Activated CD4-positive, alpha-beta T cell treated with anti-CD3 and anti-CD28 coated beads, Interleukin-2, amount 50 U/mL, for 1 hour (primary cell): ENCODE data around the gene FOXO6.
"Not testable (repeated sequence)": the region's sequence is repeated elsewhere in the genome, so short reads cannot be mapped to it uniquely, and the experiment has no call there.

ENCODE experiments used
- DNase-seq: peaks from one replicate; pipeline ENCODE4 v3.0.0-alpha.2; 2020

FOXO6 gene

GRCh38 chr1:41329662-41330587 is 31.3 kb upstream of the FOXO6 start:
- DNase-seq = no peak

- DNase-seq = no peak
Measured at GRCh38 chr1:41330588-41331545, 30.4 kb upstream of the FOXO6 start.

DNA sequence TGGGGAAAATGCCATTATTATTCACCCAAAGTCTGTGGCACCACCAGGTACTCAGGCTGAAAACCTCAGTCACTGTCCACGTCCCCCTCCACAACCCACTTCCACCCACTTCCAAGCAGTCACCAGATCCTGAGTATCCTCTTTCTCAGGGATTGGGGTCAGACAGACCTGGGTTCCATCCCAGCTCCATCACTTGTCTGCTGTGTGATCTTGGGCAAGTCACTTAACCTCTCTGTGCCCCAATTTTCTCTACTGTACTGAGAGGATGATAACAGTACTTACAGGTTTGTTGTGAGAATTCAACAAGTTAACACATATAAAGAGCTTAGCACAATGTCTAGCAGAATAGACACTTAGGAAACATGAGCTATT is 29.7 kb upstream of the FOXO6 start:
- no peak for DNase-seq

GRCh38 chr1:41332161-41332560 is 29.1 kb upstream of the FOXO6 start:
- DNase-seq = not testable (repeated sequence)

DNA sequence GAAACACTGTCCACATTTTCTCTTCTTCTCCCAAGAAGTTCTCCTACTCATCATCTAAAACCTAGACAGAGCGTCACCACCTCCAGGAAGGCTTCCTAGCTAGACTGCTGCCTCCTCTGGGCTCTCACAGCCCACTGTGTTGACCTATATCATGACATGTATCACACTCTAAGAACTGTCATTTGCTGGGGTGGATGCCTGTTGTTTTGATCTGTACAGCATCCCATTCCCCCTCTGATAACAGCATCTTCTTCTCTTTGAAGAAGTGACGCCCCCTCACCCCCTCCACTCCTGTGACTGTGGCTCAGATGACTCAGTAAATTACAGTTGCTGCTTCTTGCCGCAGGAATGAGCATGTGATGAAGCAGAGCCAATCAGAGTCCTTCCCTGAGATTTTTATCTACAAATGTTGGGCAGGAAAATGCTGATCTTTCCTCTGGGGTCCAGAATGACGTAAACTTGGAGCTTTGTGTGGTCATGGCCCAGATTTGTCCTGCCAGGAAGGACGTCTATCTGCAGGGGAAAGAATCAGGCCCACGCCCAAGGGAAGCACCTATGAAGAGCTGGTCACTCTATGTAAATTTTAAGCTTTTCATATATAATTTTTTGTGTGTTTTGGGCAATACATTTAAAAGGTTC is 28.0 kb upstream of the FOXO6 start:
- DNase-seq = no peak

GRCh38 chr1:41338820-41339219 is 22.4 kb upstream of the FOXO6 start:
- DNase-seq = no peak

GRCh38 chr1:41340655-41341364 is 20.4 kb upstream of the FOXO6 start:
- DNase-seq = no peak

- no peak for DNase-seq
Measured at GRCh38 chr1:41341365-41341683, 19.9 kb upstream of the FOXO6 start.

GRCh38 chr1:41341772-41342562 is 19.3 kb upstream of the FOXO6 start:
- no peak for DNase-seq

- no peak for DNase-seq
Measured at GRCh38 chr1:41342774-41343355, 18.4 kb upstream of the FOXO6 start.

DNA sequence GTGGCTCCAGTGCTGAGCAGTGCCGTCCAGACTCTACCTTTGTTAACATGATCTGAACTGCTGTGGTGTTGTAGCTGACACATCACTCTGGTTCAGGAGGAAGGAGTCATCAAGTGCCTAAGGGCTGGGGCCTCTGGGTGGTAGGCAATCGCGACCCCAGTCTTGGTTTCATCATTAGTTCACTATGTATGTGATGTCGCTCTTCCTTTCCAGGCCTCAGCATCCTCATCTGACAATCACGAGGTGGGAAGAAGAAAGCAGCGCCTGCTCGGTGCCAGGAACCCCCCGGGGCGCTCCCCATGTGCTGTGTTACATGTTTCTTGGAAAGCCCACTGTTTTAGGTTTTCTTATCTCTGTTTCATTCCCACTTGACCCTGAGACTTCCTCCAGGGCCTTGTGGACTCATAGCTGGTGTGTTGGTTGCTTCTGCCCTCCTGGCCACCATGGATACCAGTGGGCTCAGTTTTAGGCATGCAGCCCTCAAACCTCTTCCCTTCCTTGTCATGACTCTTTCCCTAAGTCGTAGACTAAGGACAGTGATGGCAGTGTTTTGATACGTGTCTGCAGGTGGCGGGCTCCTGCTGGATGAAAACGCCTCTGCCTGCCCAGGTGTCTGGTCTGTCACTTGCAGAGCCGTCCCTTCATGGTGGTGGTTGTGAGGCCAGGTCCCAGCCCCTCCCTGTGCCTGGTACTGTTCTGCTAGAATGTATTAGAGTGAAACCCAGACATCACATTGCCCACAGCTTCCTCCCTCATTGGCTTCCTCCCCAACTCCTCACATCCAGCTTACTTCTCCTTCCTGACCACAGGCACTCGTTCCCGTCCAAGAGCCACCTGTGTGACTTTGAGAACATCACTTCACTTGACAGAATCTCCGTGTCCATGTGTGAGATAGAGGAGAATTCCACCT is 17.2 kb upstream of the FOXO6 start:
- DNase-seq = no peak

GRCh38 chr1:41344708-41345159 is 16.5 kb upstream of the FOXO6 start:
- no peak for DNase-seq

GRCh38 chr1:41345434-41346075 is 15.7 kb upstream of the FOXO6 start:
- DNase-seq = no peak

DNA sequence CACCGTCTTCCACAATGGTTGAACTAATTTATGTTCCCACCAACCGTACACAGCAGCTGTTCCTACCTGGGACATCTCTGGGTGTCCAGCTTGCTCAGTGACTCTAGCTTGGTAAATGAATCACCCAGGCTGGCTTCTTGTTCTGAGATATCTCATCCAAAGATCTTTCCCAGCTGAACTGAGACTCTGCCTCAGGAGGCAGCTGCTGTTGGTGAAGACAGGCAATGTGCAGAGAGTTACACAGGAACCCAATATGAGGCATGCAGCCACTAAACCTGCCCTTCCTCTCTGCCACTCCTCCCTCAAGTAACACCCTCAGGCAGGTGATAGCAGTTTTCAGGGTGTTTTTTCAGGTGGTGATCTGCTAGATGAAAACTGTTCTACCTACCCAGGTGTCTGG is 14.0 kb upstream of the FOXO6 start:
- DNase-seq = no peak

- no peak for DNase-seq
Measured at GRCh38 chr1:41348394-41348793, 12.8 kb upstream of the FOXO6 start.

GRCh38 chr1:41349361-41350054 is 11.7 kb upstream of the FOXO6 start:
- no peak for DNase-seq

- DNase-seq = no peak
Measured at GRCh38 chr1:41350055-41350378, 11.2 kb upstream of the FOXO6 start.

DNA sequence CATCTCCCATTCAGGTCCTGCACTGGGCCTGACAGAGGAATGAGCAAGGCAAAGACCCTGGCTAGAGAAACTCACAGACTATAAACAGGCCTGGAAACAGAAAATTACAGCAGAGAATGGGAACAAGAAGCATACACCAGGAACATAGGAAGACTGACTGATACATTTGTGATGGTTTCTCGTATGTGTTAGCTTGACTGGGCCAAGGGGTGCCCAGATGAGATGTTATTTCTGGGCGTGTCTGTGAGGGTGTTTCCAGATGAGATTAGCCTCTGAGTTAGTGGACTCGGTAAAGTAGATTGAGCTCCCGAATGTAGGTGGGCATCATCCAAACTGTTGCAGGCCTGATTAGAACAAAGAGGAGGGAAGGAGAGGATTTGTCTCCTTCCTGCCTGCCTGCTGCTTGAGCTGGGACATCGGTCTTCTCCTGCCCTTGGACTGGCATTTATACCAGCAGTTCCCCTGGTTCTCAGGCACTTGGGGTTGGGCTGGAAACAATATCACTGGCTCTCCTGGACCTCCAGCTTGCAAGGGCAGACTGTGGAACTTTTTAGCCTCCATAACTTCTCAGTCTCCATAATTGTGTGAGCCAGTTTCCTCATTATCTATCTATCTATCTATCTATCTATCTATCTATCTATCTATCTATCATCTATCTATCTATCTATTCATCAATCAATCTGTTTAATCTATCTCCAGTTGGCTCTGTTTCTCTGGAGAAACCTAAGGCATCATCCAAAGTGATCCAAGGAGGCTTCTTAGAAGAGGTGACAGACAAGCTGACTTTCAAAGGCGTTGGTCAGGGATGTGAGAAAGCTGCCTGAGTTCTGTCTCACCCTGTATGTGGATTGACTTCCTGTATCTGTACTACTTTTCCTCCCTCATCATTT is 9.7 kb upstream of the FOXO6 start:
- no peak for DNase-seq
